Measurements from ENCODE around the gene SPOCD1. TPM values are rescaled to one million over a fixed set of nuclear protein-coding genes. Genes with fewer than 3 reads are reported as not detected.
A peak's percentile ranks its signal among the peaks of the same experiment; 100 is the strongest.

SPOCD1 gene
- polyA plus RNA-seq, 1 of the 3 experiments (the other 2 are of a cell fraction), result 10.7 TPM

GRCh38 chr1:31776516-31776915 lies 39.3 kb downstream of the SPOCD1 start (continued):
- TF ChIP-seq REST (IDR thresholded peaks at IDR 0.05; ENCODE audit: low read depth, low read length) (no peak), TCF12 (IDR thresholded peaks at IDR 0.05) (no peak), TAF1 (IDR thresholded peaks at IDR 0.05; ENCODE audit: borderline replicate concordance, low read depth, low read length) (no peak), YY1 (IDR thresholded peaks at IDR 0.05; ENCODE audit: low read depth) (no peak)

- H3K36me3 ChIP-seq (replicated peaks in 1 of 2; ENCODE audit: control insufficient read depth in 1 of 2, insufficient read depth in 2 of 2, low read length in 1 of 2), result no peaks in the 10 kb centered on the region
- no peak for TF ChIP-seq TAF1 (IDR thresholded peaks at IDR 0.05; ENCODE audit: borderline replicate concordance, low read depth, low read length)
- no peak for TF ChIP-seq TCF12 (IDR thresholded peaks at IDR 0.05)
- TF ChIP-seq SIN3A (IDR thresholded peaks at IDR 0.05; ENCODE audit: borderline replicate concordance, low read depth, low read length), result no peak
- TF ChIP-seq CHD2 (IDR thresholded peaks at IDR 0.05; ENCODE audit: low read length, partially characterized antibody), result no peak
- TF ChIP-seq EZH2phosphoT487 (IDR thresholded peaks at IDR 0.05; ENCODE audit: borderline replicate concordance, low read depth), result no peak
- TF ChIP-seq RAD21 (IDR thresholded peaks at IDR 0.05; ENCODE audit: low read length), result peak; percentile 5; the same call in 1 of the 2 replicates
- TF ChIP-seq RXRA (IDR thresholded peaks at IDR 0.05; ENCODE audit: borderline replicate concordance, low read depth), result no peak
- TF ChIP-seq USF2 (IDR thresholded peaks at IDR 0.05; ENCODE audit: borderline replicate concordance, low read depth, low read length), result no peak
- TF ChIP-seq PBX3 (IDR thresholded peaks at IDR 0.05), result no peak
- TF ChIP-seq EP300 (IDR thresholded peaks at IDR 0.05; ENCODE audit: borderline replicate concordance in 1 of 2, low read depth in 1 of 2, low read length in 1 of 2), result peak in 1 of 2 experiments; percentile 46; a peak in 1 of 4 replicates
- TF ChIP-seq RCOR1 (IDR thresholded peaks at IDR 0.05; ENCODE audit: low read length), result peak; percentile 64; the same call in 1 of the 2 replicates
- TF ChIP-seq FOXJ3 (CRISPR knock-in tag; IDR thresholded peaks at IDR 0.05), result peak; percentile 53; the same call in 1 of the 2 replicates
- no peak for TF ChIP-seq POLR2AphosphoS5 (IDR thresholded peaks at IDR 0.05; ENCODE audit: low read depth, low read length)
- TF ChIP-seq MAX (IDR thresholded peaks at IDR 0.05; ENCODE audit: low read depth), result no peak
- no peak for TF ChIP-seq IRF3 (IDR thresholded peaks at IDR 0.05; ENCODE audit: low read depth, low read length)
- no peak for TF ChIP-seq ELF1 (IDR thresholded peaks at IDR 0.05)
- peak; percentile 89 for TF ChIP-seq GATA2 (CRISPR knock-in tag; IDR thresholded peaks at IDR 0.05)
- TF ChIP-seq FOSL2 (IDR thresholded peaks at IDR 0.05; ENCODE audit: borderline replicate concordance, low read depth), result no peak
- no peak for TF ChIP-seq MEF2A (IDR thresholded peaks at IDR 0.05; ENCODE audit: borderline replicate concordance, low read depth)
- TF ChIP-seq MXI1 (IDR thresholded peaks at IDR 0.05; ENCODE audit: low read depth, low read length), result no peak; the same call in 1 of the 2 replicates
- TF ChIP-seq YY1 (IDR thresholded peaks at IDR 0.05; ENCODE audit: low read depth), result no peak
- ChIA-PET CTCF (interaction anchor here (1.7 to 21.1 kb wide), 4 partner anchors 9 to 188 kb away, joined by 7 to 707 read pairs (median 36); partner anchors contain the start of gene ADGRB2), POLR2A (interaction anchor here (0.6 to 2.4 kb wide), 4 partner anchors 9 to 268 kb away, joined by 3 to 11 read pairs (median 4); no protein-coding TSS in a partner anchor)
- no peaks in the 10 kb centered on the region for H3K79me2 ChIP-seq (ENCODE audit: insufficient read depth)
- peaks cover under 1 to 60% of the 10 kb centered on the region in 2 experiments; a peak in 3 of 4 replicates for H3K4me1 ChIP-seq (ENCODE audit: control insufficient read depth in 1 of 2, insufficient read depth in 2 of 2, low read depth in 1 of 2, low read length in 1 of 2)
- H3K9me3 ChIP-seq, result no peaks in the 10 kb centered on the region
- H4K20me1 ChIP-seq (ENCODE audit: insufficient read depth), result no peaks in the 10 kb centered on the region
- no peak overlapping the region for H3K4me2 ChIP-seq
- no peaks in the 10 kb centered on the region for H3K27me3 ChIP-seq (ENCODE audit: insufficient read depth)
- H3F3A ChIP-seq (replicated peaks; ENCODE audit: insufficient read depth), result no peaks in the 10 kb centered on the region
- H3K9ac ChIP-seq, result no peak overlapping the region
- H3K9me2 ChIP-seq, result no peaks in the 10 kb centered on the region
- 63% methylated on average over 5 of the region's 5 CpGs for WGBS (ENCODE audit: low lambda C conversion rate)
- no peak overlapping the region for H2AFZ ChIP-seq (ENCODE audit: low read depth)
- no peak overlapping the region for H3K4me3 ChIP-seq (ENCODE audit: low read depth in 2 of 2, low read length in 1 of 2)
- H3K27ac ChIP-seq (ENCODE audit: low read depth in 2 of 2, low read length in 1 of 2), result peak overlapping the region in 1 of 2 experiments; percentile 78; a peak in 2 of 4 replicates
- DNase-seq, result peak; percentile 83
Measured at GRCh38 chr1:31776032-31776431, 39.8 kb downstream of the SPOCD1 start.

All from SK-N-SH (cell line).